HepG2 (cell line): Measurements from ENCODE around the gene MAST1.

ENCODE experiments used
- NBN ChIP-seq: fragments of 450-650 bp; conservative IDR thresholded peaks from 2 replicates; pipeline ENCODE4 v1.6.1; 2017
- SIN3A ChIP-seq: IDR thresholded peaks from 2 replicates; pipeline ENCODE4 v1.6.1; 2011; ENCODE audit warnings: low read depth, mild to moderate bottlenecking, control low read depth, low read length, borderline replicate concordance
- ZNF280B ChIP-seq: sonication (generic); formaldehyde crosslinking; IDR thresholded peaks from 2 replicates; pipeline ENCODE4 v1.5.0; 2020; ENCODE audit warnings: missing genetic modification reagents, mild to moderate bottlenecking, borderline replicate concordance

DNA sequence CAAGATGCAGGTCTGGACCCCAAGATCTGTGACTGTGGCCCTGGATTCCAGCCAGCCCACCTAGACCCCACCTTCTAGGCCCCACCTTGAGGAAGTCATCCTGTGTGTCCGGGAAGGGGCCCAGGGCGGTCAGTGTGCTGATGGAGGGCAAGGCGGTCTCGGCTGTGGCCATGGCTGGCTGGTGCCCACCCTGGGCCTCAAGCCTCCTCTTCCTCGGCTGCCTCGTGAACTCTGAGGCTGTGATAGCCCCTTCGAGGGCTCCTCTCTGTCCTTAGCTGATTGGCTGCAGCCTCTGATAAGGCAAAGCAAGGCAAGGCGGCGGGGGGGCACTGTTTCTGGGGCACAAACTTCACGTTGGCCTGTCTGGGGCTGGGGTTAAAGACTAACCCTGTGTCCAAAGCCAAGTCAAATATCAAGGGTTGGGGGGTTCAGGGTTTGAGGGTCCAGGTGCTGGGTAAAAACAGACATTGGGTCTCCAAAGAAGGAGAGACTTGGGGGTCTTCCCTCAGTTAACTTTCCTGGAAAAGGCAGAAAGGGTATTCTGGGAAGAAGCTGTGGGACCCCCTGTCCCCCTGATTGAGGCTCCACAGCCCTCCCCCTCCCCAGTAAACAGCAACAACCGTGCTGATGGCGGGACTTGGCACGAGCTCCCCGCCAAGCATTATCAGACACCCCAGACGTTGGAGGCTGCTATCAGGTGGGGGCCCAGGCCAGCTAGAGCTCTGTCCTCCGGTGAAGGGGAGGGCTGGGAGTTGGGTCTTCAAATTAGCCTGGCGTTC is 48.8 kb downstream of the MAST1 start, which contains the start of gene KLF1:
- TF ChIP-seq SIN3A (no peak), ZNF280B (CRISPR knock-in tag) (no peak), NBN (no peak)
